Upper lobe of left lung (tissue), 4 donors: Measurements from ENCODE around the gene PADI1.

Source experiments
- EP300 ChIP-seq, 4 donors: sonication (generic); formaldehyde crosslinking; IDR thresholded peaks; one replicate each; pipeline ENCODE4 v1.5.1; 2017; ENCODE audit warnings: antibody characterized with exemption in 4 of 4, control low read depth in 2 of 4
- POLR2A ChIP-seq, 4 donors: fragments of 450-650 bp; IDR thresholded peaks; one replicate each; pipeline ENCODE4 v1.5.1; 2016 to 2017; ENCODE audit warnings: antibody characterized with exemption in 4 of 4, mild to moderate bottlenecking in 2 of 4
- POLR2AphosphoS5 ChIP-seq, 2 donors: sonication (generic); formaldehyde crosslinking; IDR thresholded peaks; one replicate each; pipeline ENCODE4 v1.5.1; 2017; ENCODE audit warnings: antibody characterized with exemption in 2 of 2
- TF ChIP-seq, protein P1 (sequence below), 6 experiments: fragments of 450-650 bp in 4 of 6; fragments of 200-600 bp in 2 of 6; sonication (generic) in 2 of 6; IDR thresholded peaks; one replicate each; pipeline ENCODE4 v1.5.1; 2016 to 2019; ENCODE audit warnings: antibody characterized with exemption in 6 of 6

DNA sequence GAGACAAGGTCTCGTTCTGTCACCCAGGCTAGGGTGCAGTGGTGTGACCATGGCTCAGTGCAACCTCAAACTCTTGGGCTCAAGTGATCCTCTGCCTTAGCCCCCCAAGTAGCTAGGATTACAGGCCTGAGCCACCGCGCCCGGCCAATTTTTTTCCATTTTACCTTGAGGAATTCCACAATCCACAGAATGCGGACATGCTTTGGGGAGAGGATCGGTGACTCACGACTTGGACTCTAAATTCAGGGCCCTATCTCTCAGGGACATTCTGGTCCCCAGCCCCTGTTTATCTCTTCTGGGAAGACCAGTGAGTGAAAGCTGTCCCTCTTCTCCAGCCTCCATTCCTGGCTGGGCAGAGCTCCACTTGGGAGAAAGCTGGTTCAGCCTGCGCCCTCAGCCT, 5.2 kb downstream of the PADI1 start:
- no peak for TF ChIP-seq POLR2A (IDR thresholded peaks at IDR 0.05)
- TF ChIP-seq, protein P1, sequence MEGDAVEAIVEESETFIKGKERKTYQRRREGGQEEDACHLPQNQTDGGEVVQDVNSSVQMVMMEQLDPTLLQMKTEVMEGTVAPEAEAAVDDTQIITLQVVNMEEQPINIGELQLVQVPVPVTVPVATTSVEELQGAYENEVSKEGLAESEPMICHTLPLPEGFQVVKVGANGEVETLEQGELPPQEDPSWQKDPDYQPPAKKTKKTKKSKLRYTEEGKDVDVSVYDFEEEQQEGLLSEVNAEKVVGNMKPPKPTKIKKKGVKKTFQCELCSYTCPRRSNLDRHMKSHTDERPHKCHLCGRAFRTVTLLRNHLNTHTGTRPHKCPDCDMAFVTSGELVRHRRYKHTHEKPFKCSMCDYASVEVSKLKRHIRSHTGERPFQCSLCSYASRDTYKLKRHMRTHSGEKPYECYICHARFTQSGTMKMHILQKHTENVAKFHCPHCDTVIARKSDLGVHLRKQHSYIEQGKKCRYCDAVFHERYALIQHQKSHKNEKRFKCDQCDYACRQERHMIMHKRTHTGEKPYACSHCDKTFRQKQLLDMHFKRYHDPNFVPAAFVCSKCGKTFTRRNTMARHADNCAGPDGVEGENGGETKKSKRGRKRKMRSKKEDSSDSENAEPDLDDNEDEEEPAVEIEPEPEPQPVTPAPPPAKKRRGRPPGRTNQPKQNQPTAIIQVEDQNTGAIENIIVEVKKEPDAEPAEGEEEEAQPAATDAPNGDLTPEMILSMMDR (IDR thresholded peaks at IDR 0.05) = no peak
- no peak for TF ChIP-seq POLR2AphosphoS5 (IDR thresholded peaks at IDR 0.05)
- TF ChIP-seq EP300 (IDR thresholded peaks at IDR 0.05) = no peak
